NB4 (cell line): ENCODE measurements around the gene WDR88.
"Not testable (repeated sequence)": the region's sequence is repeated elsewhere in the genome, so short reads cannot be mapped to it uniquely, and the experiment has no call there.

ENCODE experiments used
- DNase-seq: peaks from one replicate; pipeline ENCODE4 v3.0.0; 2010; ENCODE audit warnings: low read depth
- H3K4me3 ChIP-seq: one replicate; pipeline ENCODE4 v1.5.1; 2011; ENCODE audit warnings: mild to moderate bottlenecking, low read depth, low read length, moderate library complexity
- MYC ChIP-seq: IDR thresholded peaks from 2 replicates; pipeline ENCODE4 v1.6.1; 2011; ENCODE audit warnings: low read depth, low read length
- POLR2A ChIP-seq: IDR thresholded peaks from 2 replicates; pipeline ENCODE4 v1.6.1; 2011; ENCODE audit warnings: mild to moderate bottlenecking; ENCODE audit not compliant: insufficient read length; ENCODE audit errors: extremely low read depth
- TF ChIP-seq, protein P1 (sequence below): IDR thresholded peaks from one replicate; pipeline ENCODE4 v1.5.1; 2012; ENCODE audit warnings: low read depth, low read length
- TF ChIP-seq, protein P2 (sequence below): IDR thresholded peaks from 2 replicates; pipeline ENCODE4 v1.6.1; 2011; ENCODE audit warnings: low read depth, low read length

WDR88 gene

DNA sequence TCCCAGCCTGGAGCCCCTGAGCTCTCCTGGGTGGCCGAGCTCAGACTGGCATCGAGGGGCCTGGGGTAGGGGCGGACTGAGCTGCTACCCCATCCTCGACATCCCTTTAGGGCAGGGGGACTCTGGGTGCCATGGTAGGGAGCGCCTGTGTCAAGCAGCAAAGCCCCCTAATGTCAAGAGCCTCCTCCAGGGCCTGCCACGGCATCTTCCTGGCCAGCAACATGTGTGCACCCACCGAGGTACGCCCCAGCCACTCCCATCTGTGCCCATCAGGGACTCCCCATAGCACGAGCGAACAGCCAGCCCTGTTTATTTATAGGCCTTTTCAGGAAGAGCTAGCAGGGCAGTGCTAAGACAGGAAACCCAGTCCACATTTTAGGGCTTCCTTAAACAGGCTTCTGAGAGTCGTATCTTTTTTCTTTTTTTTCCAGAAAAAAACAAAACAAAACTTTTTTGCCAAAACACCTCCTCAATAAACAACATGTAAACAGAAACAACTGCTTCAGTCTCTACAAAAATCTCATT, 76.5 kb downstream of the WDR88 start:
- H3K4me3 ChIP-seq = no peak overlapping the region
- DNase-seq = no peak
- TF ChIP-seq, protein P1, sequence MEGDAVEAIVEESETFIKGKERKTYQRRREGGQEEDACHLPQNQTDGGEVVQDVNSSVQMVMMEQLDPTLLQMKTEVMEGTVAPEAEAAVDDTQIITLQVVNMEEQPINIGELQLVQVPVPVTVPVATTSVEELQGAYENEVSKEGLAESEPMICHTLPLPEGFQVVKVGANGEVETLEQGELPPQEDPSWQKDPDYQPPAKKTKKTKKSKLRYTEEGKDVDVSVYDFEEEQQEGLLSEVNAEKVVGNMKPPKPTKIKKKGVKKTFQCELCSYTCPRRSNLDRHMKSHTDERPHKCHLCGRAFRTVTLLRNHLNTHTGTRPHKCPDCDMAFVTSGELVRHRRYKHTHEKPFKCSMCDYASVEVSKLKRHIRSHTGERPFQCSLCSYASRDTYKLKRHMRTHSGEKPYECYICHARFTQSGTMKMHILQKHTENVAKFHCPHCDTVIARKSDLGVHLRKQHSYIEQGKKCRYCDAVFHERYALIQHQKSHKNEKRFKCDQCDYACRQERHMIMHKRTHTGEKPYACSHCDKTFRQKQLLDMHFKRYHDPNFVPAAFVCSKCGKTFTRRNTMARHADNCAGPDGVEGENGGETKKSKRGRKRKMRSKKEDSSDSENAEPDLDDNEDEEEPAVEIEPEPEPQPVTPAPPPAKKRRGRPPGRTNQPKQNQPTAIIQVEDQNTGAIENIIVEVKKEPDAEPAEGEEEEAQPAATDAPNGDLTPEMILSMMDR = no peak

DNA sequence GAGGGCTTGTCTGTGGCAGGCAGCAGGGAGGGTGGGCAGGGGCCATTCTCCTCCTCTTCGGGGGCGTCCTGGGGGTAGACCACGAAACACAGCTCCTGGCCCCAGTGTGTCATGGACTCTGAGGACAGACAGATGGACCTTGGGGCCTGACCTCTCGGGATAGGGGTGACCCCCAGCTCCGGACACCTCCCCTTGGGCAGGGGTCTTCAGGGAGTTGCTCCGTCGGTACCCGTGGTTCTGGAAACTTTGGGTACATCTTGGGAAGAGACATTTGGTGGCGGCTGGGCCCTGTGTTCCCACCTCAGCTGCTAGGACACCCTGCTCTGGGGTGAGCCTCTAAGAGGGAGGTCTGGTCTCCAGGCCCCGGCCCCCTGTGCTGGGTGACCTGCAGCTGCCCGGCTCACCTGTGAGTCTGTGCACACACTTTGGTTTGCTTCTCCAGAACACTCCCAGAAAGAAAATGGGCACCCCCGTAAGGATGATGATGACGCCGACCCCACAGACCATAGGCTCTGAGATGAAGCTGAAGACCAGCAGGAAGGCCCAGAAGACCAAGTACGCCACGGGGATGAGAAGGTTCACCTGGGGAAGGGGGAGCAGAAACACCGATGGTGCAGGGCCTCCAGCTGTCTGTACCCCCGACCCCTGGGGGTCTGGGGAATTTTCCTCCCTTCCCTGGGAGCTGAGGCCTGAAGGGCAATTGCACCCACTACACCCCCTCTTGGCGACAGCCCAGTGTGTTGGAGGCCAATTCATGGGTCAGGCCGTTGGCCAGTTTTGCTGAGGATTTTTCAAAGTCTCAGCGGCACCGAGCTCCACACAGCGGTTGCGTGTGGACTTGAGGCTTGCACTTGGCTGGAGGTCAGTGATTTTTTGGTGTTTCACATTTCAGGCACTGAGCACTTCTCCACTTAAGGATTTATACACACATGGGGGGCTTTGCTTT, 77.3 kb downstream of the WDR88 start:
- TF ChIP-seq MYC = no peak
- TF ChIP-seq POLR2A = no peak
- TF ChIP-seq, protein P1 = no peak
- TF ChIP-seq, protein P2, sequence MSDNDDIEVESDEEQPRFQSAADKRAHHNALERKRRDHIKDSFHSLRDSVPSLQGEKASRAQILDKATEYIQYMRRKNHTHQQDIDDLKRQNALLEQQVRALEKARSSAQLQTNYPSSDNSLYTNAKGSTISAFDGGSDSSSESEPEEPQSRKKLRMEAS = no peak
- no peak overlapping the region for H3K4me3 ChIP-seq
- no peak for DNase-seq

DNA sequence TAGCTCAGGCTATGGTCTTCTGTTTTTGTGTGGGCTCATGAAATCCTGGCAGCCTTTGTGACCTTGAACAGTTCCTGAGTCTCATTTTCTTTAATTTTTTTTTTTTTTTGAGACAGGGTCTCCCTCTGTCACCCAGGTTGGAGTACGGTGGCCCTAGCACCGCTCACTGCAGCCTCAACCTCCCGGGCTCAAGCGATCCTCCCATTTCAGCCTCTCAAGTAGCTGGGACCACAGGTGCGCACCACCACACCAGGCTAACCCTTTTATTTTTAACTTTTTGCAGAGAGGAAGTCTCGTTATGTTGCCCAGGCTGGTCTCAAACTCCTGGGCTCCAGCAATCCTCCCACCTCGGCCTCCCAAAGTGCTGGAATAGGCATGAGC, 77.9 kb downstream of the WDR88 start:
- DNase-seq, H3K4me3 ChIP-seq: not testable (repeated sequence)

DNA sequence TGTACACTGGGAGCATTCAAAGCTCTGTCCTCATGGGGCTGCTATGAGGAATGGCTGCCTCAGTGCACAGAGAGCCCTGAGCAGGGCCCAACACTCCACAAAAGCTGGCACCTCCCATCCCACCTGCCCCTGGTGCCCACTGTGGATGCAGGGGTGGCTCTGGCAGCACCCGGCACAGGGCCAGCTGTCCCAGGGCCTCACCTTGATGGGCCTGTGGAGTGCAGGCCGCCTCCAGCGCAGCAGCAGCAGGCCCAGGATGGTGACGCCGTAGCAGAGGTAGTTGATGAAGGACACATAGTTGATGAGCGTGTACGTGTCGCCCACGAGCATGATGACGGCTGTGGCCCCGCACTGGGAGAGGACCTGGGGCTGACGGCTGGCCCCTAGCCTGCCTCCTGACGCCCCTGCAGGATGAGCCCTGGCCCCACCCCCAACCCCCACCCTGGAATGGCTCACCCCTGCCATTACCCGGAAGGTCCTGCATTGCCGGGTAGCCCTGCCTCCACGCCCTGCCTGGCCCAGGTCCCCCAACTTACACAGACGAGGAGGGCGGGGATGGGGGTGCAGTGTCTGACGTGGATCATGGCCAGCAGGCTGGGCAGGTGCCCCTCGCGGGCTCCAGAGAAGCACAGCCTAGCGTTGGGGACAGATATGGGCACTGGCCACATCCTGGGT, 78.5 kb downstream of the WDR88 start:
- H3K4me3 ChIP-seq = no peak overlapping the region
- no peak for DNase-seq

DNA sequence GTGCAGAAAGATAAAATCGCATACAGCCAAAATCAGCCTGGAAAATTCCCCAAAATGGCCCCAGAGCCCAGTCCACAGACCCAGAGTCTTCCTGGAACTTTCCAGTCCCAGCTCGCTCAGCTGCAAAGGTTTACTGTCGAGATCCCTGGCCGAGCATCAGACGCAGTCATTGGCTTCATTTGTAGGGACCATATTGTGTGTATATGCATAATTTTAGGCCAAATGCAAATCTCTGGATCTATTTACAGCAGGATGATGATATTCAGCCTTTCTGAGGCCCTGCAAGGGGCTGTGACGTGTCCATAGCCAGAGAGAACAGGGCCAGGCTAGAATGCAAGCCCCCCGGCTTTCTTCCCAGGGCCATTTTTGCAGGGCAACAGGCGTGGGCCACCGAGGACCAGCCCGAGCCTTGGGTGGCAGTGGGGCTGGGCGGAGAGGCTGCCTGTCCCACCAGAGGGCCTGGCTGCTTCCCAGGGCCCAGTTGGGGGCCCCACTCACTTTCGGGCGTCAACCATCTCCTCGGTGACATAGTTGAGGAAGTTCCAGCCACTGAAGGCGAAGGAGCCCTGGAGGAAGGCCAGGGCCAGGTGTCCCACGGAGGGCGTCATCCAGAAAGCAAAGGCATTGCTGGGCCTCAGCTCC, 80.0 kb downstream of the WDR88 start:
- TF ChIP-seq POLR2A (no peak), MYC (no peak)
- TF ChIP-seq, protein P1 = no peak
- TF ChIP-seq, protein P2 = no peak
- DNase-seq = no peak
- H3K4me3 ChIP-seq = no peak overlapping the region

More for the DNA sequence above, 78.5 kb downstream of the WDR88 start:
- TF ChIP-seq, protein P1 = no peak
- no peak for TF ChIP-seq POLR2A
- TF ChIP-seq, protein P2 = no peak
- TF ChIP-seq MYC = no peak

DNA sequence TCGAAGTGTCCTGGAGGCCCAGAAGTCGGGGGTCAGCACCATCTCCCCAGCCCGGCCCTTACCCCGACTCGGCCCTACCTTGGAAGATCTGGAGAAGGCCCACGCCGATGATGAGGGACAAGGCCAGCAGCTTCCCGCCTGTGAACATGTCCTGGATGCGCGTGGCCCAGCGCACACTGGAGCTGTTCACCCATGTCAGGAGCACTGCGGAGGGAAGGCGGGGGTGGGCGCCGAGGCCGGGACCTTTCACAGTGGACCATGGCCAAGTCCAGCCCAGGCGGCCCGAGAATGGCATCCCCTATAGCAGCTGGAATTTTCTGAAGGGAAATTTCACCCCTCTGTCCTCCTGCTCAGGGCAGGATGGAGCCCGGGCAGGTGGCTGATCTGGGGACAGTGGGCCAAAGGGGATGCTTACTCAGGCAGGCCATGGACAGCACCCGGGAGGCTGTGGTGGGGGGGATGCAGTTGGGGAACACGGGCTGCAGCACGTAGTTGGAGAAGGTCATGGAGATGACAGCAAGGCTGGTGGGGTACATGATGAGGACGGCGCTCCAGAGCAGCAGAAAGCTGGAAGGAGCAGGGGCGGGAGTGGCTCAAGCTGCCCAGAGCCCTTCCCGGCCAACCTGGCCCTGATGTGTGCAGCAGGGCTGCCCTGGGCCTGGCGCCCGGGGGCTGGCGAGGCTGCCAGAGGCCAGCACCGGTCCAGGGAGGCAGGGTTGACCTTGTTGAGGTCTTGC, 80.7 kb downstream of the WDR88 start:
- TF ChIP-seq, protein P2 = no peak
- TF ChIP-seq MYC (no peak), POLR2A (no peak)
- TF ChIP-seq, protein P1 = no peak
- no peak overlapping the region for H3K4me3 ChIP-seq
- no peak for DNase-seq
